MM.1S (cell line): ENCODE results near the gene SS18L1.

Source experiments
- DNase-seq: peaks from one replicate; pipeline ENCODE4 v3.0.0-alpha.2; 2015
- H2AFZ ChIP-seq: fragments of 300-600 bp; sonication (generic); 2 replicates; pipeline ENCODE4 v1.6.0; 2016; ENCODE audit warnings: antibody characterized with exemption, low read length
- H3F3A ChIP-seq: fragments of 300-600 bp; sonication (generic); 2 replicates; pipeline ENCODE4 v1.6.1; 2016; ENCODE audit warnings: mild to moderate bottlenecking, antibody characterized with exemption, low read length, moderate library complexity, mixed read lengths; ENCODE audit not compliant: insufficient read depth
- H3K27ac ChIP-seq: fragments of 300-600 bp; sonication (generic); 2 replicates; pipeline ENCODE4 v1.5.1; 2016; ENCODE audit warnings: mild to moderate bottlenecking, low read length
- H3K27me3 ChIP-seq: fragments of 300-600 bp; sonication (generic); replicated peaks from 2 replicates; pipeline ENCODE4 v1.6.0; 2016; ENCODE audit warnings: low read length; ENCODE audit not compliant: insufficient read depth
- H3K36me3 ChIP-seq: fragments of 300-600 bp; sonication (generic); replicated peaks from 2 replicates; pipeline ENCODE4 v1.6.1; 2016; ENCODE audit warnings: mild to moderate bottlenecking, low read length, mixed read lengths; ENCODE audit not compliant: insufficient read depth
- H3K4me1 ChIP-seq: fragments of 300-600 bp; sonication (generic); 2 replicates; pipeline ENCODE4 v1.6.1; 2016; ENCODE audit warnings: low read length, mixed read lengths
- H3K4me2 ChIP-seq: fragments of 300-600 bp; sonication (generic); 2 replicates; pipeline ENCODE4 v1.6.0; 2016; ENCODE audit warnings: low read depth, low read length
- H3K4me3 ChIP-seq: fragments of 300-600 bp; sonication (generic); 2 replicates; pipeline ENCODE4 v1.5.1; 2016; ENCODE audit warnings: low read length, mixed read lengths
- H3K79me2 ChIP-seq: fragments of 300-600 bp; sonication (generic); 2 replicates; pipeline ENCODE4 v1.6.1; 2016; ENCODE audit warnings: mixed run types, low read length, mixed read lengths
- H3K9ac ChIP-seq: fragments of 300-600 bp; sonication (generic); 2 replicates; pipeline ENCODE4 v1.6.1; 2016; ENCODE audit warnings: low read length, mixed read lengths
- H3K9me2 ChIP-seq: fragments of 300-600 bp; sonication (generic); replicated peaks from 2 replicates; pipeline ENCODE4 v1.6.1; 2016; ENCODE audit warnings: mild to moderate bottlenecking, low read length, mixed read lengths; ENCODE audit not compliant: insufficient read depth
- H3K9me3 ChIP-seq: fragments of 300-600 bp; sonication (generic); replicated peaks from 2 replicates; pipeline ENCODE4 v1.6.1; 2016; ENCODE audit warnings: mild to moderate bottlenecking, low read length, mixed read lengths; ENCODE audit not compliant: insufficient read depth
- H4K20me1 ChIP-seq: fragments of 300-600 bp; sonication (generic); 2 replicates; pipeline ENCODE4 v1.6.1; 2016; ENCODE audit warnings: mild to moderate bottlenecking, low read length, moderate library complexity, mixed read lengths; ENCODE audit not compliant: insufficient read depth
- CTCF ChIP-seq: fragments of 300-600 bp; sonication (generic); IDR thresholded peaks from 2 replicates; pipeline ENCODE4 v1.5.1; 2016; ENCODE audit warnings: antibody characterized with exemption, low read length, mixed read lengths
- EZH2 ChIP-seq: fragments of 300-600 bp; sonication (generic); optimal IDR thresholded peaks from 2 replicates; pipeline ENCODE3; 2017; ENCODE audit warnings: low read depth, mild to moderate bottlenecking, antibody characterized with exemption, low read length, mixed read lengths
- EZH2phosphoT487 ChIP-seq: fragments of 300-600 bp; sonication (generic); IDR thresholded peaks from 2 replicates; pipeline ENCODE4 v1.6.1; 2018; ENCODE audit warnings: antibody characterized with exemption, low read length

SS18L1 gene

GRCh38 chr20:62158088-62158400 lies 14.5 kb downstream of the SS18L1 start:
- no peak for TF ChIP-seq CTCF
- TF ChIP-seq EZH2 = no peak
- no peak for TF ChIP-seq EZH2phosphoT487
- Histone ChIP-seq H3K9me3 (no peaks in the 10 kb centered on the region), H3K36me3 (no peaks in the 10 kb centered on the region), H3K9ac (no peak overlapping the region), H3K27me3 (no peaks in the 10 kb centered on the region), H3K4me2 (no peak overlapping the region), H3F3A (no peaks in the 10 kb centered on the region), H3K27ac (no peak overlapping the region), H2AFZ (no peak overlapping the region), H3K4me1 (no peaks in the 10 kb centered on the region), H3K9me2 (no peaks in the 10 kb centered on the region), H3K79me2 (peaks cover 43% of the 10 kb centered on the region), H4K20me1 (no peaks in the 10 kb centered on the region), H3K4me3 (no peak overlapping the region)
- DNase-seq = no peak

GRCh38 chr20:62158541-62158940 lies 15.0 kb downstream of the SS18L1 start:
- H3K9me3 ChIP-seq = no peaks in the 10 kb centered on the region
- H3K4me2 ChIP-seq = no peak overlapping the region
- no peak for TF ChIP-seq CTCF
- no peak for TF ChIP-seq EZH2
- TF ChIP-seq EZH2phosphoT487 = no peak
- H2AFZ ChIP-seq = no peak overlapping the region
- H3K36me3 ChIP-seq = no peaks in the 10 kb centered on the region
- no peak overlapping the region for H3K4me3 ChIP-seq
- H3F3A ChIP-seq = no peaks in the 10 kb centered on the region
- no peaks in the 10 kb centered on the region for H4K20me1 ChIP-seq
- no peak for DNase-seq
- H3K9ac ChIP-seq = no peak overlapping the region
- no peaks in the 10 kb centered on the region for H3K27me3 ChIP-seq
- no peak overlapping the region for H3K27ac ChIP-seq
- no peaks in the 10 kb centered on the region for H3K9me2 ChIP-seq
- H3K4me1 ChIP-seq = no peaks in the 10 kb centered on the region
- H3K79me2 ChIP-seq = peaks cover 43% of the 10 kb centered on the region

DNA sequence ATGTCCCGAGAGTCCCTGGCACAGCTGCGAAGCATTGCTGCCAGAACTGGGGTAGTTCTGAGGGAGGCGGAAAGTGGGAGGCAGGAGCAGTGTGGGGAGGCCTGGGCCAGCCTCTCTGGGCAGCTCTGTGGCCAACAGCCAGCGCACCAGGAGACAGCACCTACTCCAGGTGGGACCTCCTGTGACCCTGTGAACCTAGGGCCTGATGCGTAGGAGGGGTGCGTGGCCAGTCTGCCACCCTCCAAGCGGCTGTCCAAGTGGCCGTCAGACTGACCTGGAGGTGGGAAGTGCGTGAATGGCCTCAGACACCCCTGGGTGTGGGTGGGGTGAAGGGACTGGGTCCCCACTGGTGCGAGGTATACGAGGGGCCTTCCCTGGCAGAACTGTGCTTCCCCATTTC lies 15.5 kb downstream of the SS18L1 start:
- Histone ChIP-seq H3K4me3 (no peak overlapping the region), H3K9ac (no peak overlapping the region), H4K20me1 (no peaks in the 10 kb centered on the region), H3K9me2 (no peaks in the 10 kb centered on the region), H2AFZ (no peak overlapping the region), H3K4me1 (no peaks in the 10 kb centered on the region), H3K9me3 (no peaks in the 10 kb centered on the region), H3K4me2 (no peak overlapping the region), H3K27ac (no peak overlapping the region), H3K27me3 (no peaks in the 10 kb centered on the region), H3F3A (no peaks in the 10 kb centered on the region), H3K79me2 (peaks cover 40% of the 10 kb centered on the region), H3K36me3 (no peaks in the 10 kb centered on the region)
- no peak for DNase-seq
- TF ChIP-seq EZH2phosphoT487 = no peak
- TF ChIP-seq EZH2 = no peak
- no peak for TF ChIP-seq CTCF

DNA sequence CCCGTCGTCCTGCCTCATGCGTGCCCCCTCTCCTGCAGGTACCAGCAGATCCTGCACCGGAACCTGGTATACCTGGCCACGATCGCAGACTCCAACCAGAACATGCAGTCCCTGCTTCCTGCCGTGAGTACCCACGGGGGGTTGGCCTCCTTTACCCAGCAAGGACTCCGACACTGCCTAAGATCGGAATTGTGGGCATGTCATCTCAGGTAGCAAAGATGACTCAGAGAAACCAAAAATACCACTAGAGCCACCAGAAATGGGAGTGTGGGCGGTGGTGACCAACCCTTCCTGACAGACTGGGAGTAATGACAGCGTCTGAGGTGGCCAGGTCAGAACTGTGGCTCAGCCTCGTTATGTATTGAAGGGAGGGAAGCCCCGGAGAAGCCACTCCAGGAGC lies 16.3 kb downstream of the SS18L1 start:
- no peaks in the 10 kb centered on the region for H3K36me3 ChIP-seq
- H3K9me2 ChIP-seq = no peaks in the 10 kb centered on the region
- no peak overlapping the region for H3K4me2 ChIP-seq
- H3K4me1 ChIP-seq = no peaks in the 10 kb centered on the region
- DNase-seq = no peak
- TF ChIP-seq EZH2phosphoT487 = no peak
- no peak for TF ChIP-seq EZH2
- TF ChIP-seq CTCF = no peak
- no peaks in the 10 kb centered on the region for H4K20me1 ChIP-seq
- H3K9me3 ChIP-seq = no peaks in the 10 kb centered on the region
- H3K27me3 ChIP-seq = no peaks in the 10 kb centered on the region
- no peak overlapping the region for H2AFZ ChIP-seq
- H3F3A ChIP-seq = no peaks in the 10 kb centered on the region
- no peak overlapping the region for H3K27ac ChIP-seq
- no peak overlapping the region for H3K4me3 ChIP-seq
- no peak overlapping the region for H3K9ac ChIP-seq
- H3K79me2 ChIP-seq = peaks cover 32% of the 10 kb centered on the region
